ENCODE measurements around the gene TJAP1. TPM values are rescaled to one million over a fixed set of nuclear protein-coding genes. Genes with fewer than 3 reads are reported as not detected.
A peak's percentile ranks its signal among the peaks of the same experiment; 100 is the strongest.

Gene TJAP1
- total RNA-seq, 1 donor from 2014 or later: 24.1 TPM

DNA sequence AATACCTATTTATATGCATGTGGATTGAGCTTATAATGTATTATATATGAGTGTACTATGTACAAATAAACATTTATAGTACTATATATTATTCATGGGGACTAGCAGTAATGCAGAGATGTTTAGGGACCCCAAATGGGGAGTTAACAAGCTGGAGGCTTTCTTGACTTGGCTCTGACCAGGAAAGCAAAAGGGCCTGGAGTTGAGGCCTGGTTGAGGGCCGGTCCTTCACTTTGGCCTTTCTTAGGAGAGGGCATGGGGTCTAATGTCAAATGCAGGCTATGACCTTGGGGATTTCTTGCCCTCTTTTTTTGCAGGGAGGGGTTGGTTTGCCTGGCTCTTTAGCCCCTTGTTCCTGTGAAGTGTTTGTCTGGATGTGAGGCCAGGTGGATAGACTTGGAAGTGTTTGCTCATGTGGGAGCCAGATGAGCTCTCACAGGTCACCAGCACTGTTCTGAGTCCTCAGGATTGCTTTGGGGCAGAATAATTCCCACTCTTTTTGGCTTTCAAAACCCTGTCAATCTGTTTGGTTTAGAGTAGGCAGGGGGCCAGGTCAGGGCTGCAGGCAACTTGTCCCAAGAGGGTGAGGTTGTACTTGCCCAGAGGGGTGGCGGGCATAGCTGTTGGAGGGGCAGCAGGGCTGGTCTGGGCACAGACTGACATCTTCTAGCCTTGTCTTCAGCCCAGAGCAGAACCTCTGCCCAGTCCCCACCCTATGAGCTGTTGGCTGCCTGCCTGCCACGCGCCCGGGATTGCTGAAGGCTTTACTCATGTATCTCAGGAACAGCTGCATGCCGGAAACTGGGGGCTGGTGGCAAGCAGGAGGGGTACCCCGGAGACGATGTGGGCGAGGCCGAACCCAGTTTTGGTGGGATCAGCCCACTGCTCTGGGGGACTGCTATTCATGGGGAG is 14.6 kb downstream of the TJAP1 start:
- TF ChIP-seq, protein P1, sequence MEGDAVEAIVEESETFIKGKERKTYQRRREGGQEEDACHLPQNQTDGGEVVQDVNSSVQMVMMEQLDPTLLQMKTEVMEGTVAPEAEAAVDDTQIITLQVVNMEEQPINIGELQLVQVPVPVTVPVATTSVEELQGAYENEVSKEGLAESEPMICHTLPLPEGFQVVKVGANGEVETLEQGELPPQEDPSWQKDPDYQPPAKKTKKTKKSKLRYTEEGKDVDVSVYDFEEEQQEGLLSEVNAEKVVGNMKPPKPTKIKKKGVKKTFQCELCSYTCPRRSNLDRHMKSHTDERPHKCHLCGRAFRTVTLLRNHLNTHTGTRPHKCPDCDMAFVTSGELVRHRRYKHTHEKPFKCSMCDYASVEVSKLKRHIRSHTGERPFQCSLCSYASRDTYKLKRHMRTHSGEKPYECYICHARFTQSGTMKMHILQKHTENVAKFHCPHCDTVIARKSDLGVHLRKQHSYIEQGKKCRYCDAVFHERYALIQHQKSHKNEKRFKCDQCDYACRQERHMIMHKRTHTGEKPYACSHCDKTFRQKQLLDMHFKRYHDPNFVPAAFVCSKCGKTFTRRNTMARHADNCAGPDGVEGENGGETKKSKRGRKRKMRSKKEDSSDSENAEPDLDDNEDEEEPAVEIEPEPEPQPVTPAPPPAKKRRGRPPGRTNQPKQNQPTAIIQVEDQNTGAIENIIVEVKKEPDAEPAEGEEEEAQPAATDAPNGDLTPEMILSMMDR (IDR thresholded peaks at IDR 0.05; ENCODE audit: borderline replicate concordance): no peak
- intact Hi-C loops (cut with micrococcal nuclease): loop anchor here (5.0 to 10.0 kb wide), 2 partner anchors 40 to 107 kb away; no protein-coding TSS in a partner anchor
- H3K27me3 ChIP-seq (ENCODE audit: low read depth): no peaks in the 10 kb centered on the region
- peak overlapping the region; percentile 84 for H3K27ac ChIP-seq (replicated peaks)
- H3K4me3 ChIP-seq: peak overlapping the region; percentile 32
- peak; percentile 88 for DNase-seq
- no peaks in the 10 kb centered on the region for H3K36me3 ChIP-seq
- H3K4me1 ChIP-seq: no peaks in the 10 kb centered on the region
- H3K9me3 ChIP-seq (replicated peaks): no peaks in the 10 kb centered on the region

DNA sequence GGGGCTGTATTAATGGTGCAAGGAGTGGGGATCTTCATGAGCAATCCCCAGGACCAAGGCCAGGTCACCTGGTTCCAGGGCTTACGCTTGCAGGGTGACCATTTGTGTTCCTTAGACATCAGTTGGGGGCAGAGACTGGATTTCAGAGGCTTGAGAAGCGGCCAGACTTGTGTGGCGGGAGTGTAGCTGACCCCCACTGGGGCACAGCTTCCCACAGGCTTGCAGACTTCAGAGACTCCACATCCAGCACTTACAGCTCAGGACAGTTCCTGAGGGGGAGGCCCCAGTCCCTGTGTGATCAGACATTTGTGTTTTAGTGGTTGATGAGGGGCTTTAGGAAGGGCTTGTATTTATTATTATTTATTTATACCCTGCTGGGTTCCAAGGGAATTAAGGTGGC is 15.3 kb downstream of the TJAP1 start:
- TF ChIP-seq, protein P1 (IDR thresholded peaks at IDR 0.05; ENCODE audit: borderline replicate concordance): no peak
- H3K27ac ChIP-seq (replicated peaks): peak overlapping the region; percentile 84
- no peaks in the 10 kb centered on the region for H3K27me3 ChIP-seq (ENCODE audit: low read depth)
- DNase-seq: no peak
- H3K36me3 ChIP-seq: peaks cover 2% of the 10 kb centered on the region
- H3K4me1 ChIP-seq: no peaks in the 10 kb centered on the region
- no peaks in the 10 kb centered on the region for H3K9me3 ChIP-seq (replicated peaks)
- intact Hi-C loops (cut with micrococcal nuclease): loop anchor here (5.0 to 10.0 kb wide), 2 partner anchors 40 to 108 kb away; no protein-coding TSS in a partner anchor
- H3K4me3 ChIP-seq: peak overlapping the region; percentile 32

DNA sequence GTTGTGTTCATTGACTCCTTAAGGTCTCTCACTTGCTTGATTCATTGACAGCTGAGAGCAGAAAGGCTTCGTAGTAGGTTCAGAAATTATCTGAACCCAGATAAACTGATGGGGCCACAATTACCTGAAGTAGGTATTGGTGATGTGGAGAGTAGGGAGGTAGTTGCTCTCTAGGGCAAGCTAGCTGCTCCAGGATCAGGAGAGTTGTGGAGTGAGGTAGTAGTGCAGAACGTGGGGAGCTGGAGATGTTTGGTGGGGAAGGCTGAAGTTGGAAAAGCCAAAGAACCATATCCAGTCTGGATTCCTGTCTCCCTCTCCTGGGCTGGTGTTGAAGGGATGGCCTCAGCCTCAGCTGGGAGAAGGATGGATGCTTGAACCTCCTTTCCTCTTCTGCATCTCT is 15.9 kb downstream of the TJAP1 start:
- peak overlapping the region; percentile 84 for H3K27ac ChIP-seq (replicated peaks)

DNA sequence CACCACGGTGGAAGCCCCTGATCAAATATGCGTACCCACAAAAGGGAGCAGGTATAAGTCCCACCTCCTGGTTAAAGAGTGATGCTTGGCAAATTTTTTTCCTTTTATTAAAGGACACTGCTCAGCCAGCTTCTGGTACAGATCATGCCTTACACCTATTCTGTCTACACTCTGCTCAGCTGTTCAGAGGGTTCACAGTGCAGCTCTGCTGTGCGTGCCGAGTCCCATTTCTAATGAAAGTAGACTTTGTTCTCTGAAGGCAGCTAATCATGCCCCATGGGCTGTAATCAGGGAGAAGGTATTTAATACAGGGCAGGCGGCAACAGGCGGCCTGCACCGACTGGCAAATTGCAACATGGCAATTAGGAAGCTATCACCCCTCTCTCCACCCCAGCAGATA is 16.5 kb downstream of the TJAP1 start:
- no peaks in the 10 kb centered on the region for H3K27me3 ChIP-seq (ENCODE audit: low read depth)
- peak overlapping the region; percentile 84 for H3K27ac ChIP-seq (replicated peaks)
- no peak for DNase-seq
- no peaks in the 10 kb centered on the region for H3K4me1 ChIP-seq
- TF ChIP-seq, protein P1 (IDR thresholded peaks at IDR 0.05; ENCODE audit: borderline replicate concordance): no peak
- intact Hi-C loops (cut with micrococcal nuclease): loop anchor here (5.0 to 10.0 kb wide), 2 partner anchors 42 to 109 kb away; no protein-coding TSS in a partner anchor
- H3K9me3 ChIP-seq (replicated peaks): no peaks in the 10 kb centered on the region
- H3K36me3 ChIP-seq: peaks cover 13% of the 10 kb centered on the region
- H3K4me3 ChIP-seq: no peak overlapping the region

More for the DNA sequence above, 15.9 kb downstream of the TJAP1 start:
- Histone ChIP-seq H3K4me3 (no peak overlapping the region), H3K9me3 (replicated peaks) (no peaks in the 10 kb centered on the region), H3K27me3 (ENCODE audit: low read depth) (no peaks in the 10 kb centered on the region), H3K4me1 (no peaks in the 10 kb centered on the region), H3K36me3 (peaks cover 7% of the 10 kb centered on the region)
- intact Hi-C loops (cut with micrococcal nuclease): loop anchor here (5.0 to 10.0 kb wide), 2 partner anchors 41 to 108 kb away; no protein-coding TSS in a partner anchor
- DNase-seq: no peak
- TF ChIP-seq, protein P1 (IDR thresholded peaks at IDR 0.05; ENCODE audit: borderline replicate concordance): no peak

DNA sequence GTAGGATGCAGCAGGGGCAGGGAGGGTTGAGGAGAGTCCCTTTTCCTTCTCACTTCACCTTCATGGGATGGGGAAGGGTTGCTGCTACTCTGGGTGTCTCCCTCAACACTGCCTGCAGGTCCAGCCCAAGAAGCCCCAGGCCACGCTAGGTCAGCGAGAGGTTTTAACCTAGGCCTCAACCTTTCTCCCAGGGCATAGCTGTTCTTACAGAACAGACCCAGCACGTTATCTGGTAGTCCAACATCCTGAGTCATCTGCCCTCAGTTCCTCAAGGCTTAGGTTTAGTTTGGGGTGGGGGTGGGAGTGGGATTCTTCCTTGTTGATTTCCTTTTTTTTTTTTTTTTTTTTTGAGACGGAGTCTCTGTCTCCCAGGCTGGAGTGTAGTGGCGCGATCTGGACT is 17.0 kb downstream of the TJAP1 start:
- TF ChIP-seq, protein P1 (IDR thresholded peaks at IDR 0.05; ENCODE audit: borderline replicate concordance): no peak
- no peak overlapping the region for H3K4me3 ChIP-seq
- no peaks in the 10 kb centered on the region for H3K9me3 ChIP-seq (replicated peaks)
- H3K4me1 ChIP-seq: no peaks in the 10 kb centered on the region
- no peak for DNase-seq
- H3K27ac ChIP-seq (replicated peaks): peak overlapping the region; percentile 84
- intact Hi-C loops (cut with micrococcal nuclease): loop anchor here (5.0 to 10.0 kb wide), 2 partner anchors 42 to 110 kb away; no protein-coding TSS in a partner anchor
- peaks cover 18% of the 10 kb centered on the region for H3K36me3 ChIP-seq
- no peaks in the 10 kb centered on the region for H3K27me3 ChIP-seq (ENCODE audit: low read depth)

All from left ventricle myocardium inferior (tissue), 1 donor.